H1 (cell line): ENCODE measurements around the gene B4GALT5. TPM values are rescaled to one million over a fixed set of nuclear protein-coding genes. Genes with fewer than 3 reads are reported as not detected.

ENCODE experiments used
- CTCF ChIA-PET: fragments of 300-600 bp; sonication (Branson Sonifier 250); formaldehyde crosslinking; loops from one replicate; lab custom pipeline; 2021; ENCODE audit not compliant: partially characterized antibody; lab: Charles Lee
- POLR2A ChIA-PET: fragments of 300-600 bp; sonication (Branson Sonifier 250); formaldehyde crosslinking; loops from one replicate; lab custom pipeline; 2021; ENCODE audit warnings: inconsistent platforms; ENCODE audit not compliant: partially characterized antibody; lab: Charles Lee
- DNase-seq, 2 experiments: peaks; one replicate each; pipeline versions ENCODE4 v3.0.0 to v3.0.0-alpha.2; 2010 to 2022; ENCODE audit warnings: low spot score in 2 of 2, low read depth in 1 of 2, mixed read lengths in 1 of 2
- FAIRE-seq: peaks from 2 replicates; lab custom pipeline; 2011; peaks lifted over from hg19 to GRCh38; lab: Jason Lieb, UNC
- H2AFZ ChIP-seq: 2 replicates; pipeline ENCODE4 v1.8.1; 2012; ENCODE audit warnings: low read length, inconsistent platforms
- H2AK5ac ChIP-seq: 2 replicates; pipeline ENCODE4 v1.6.1; 2013; ENCODE audit warnings: low read depth, low read length
- H2BK120ac ChIP-seq: replicated peaks from 2 replicates; pipeline ENCODE3; 2013; ENCODE audit warnings: low read depth, low read length, inconsistent platforms
- H2BK12ac ChIP-seq: 2 replicates; pipeline ENCODE4 v1.6.1; 2013; ENCODE audit warnings: low read depth, low read length
- H2BK15ac ChIP-seq: 2 replicates; pipeline ENCODE4 v1.6.1; 2013; ENCODE audit warnings: low read length
- H2BK20ac ChIP-seq: 2 replicates; pipeline ENCODE4 v1.6.1; 2013; ENCODE audit warnings: low read length
- H2BK5ac ChIP-seq: 2 replicates; pipeline ENCODE4 v1.6.1; 2013; ENCODE audit warnings: low read depth, low read length
- H3K14ac ChIP-seq: 2 replicates; pipeline ENCODE4 v1.6.1; 2013; ENCODE audit warnings: inconsistent platforms; ENCODE audit not compliant: insufficient read length
- H3K18ac ChIP-seq: 2 replicates; pipeline ENCODE4 v1.6.1; 2013; ENCODE audit warnings: low read length; ENCODE audit errors: extremely low read depth
- H3K23ac ChIP-seq: 2 replicates; pipeline ENCODE4 v1.6.1; 2013; ENCODE audit warnings: inconsistent platforms; ENCODE audit not compliant: insufficient read length
- H3K23me2 ChIP-seq: 2 replicates; pipeline ENCODE4 v1.6.1; 2013; ENCODE audit warnings: low read depth, low read length
- H3K27ac ChIP-seq: 2 replicates; pipeline ENCODE4 v1.6.1; 2011; ENCODE audit warnings: low read depth, low read length, inconsistent platforms
- H3K27me3 ChIP-seq, 4 experiments: replicated peaks in 1 of 4; 1 replicate in 1 of 4; 2 replicates in 3 of 4; pipeline versions ENCODE4 v1.6.1 to v1.8.1; 2011 to 2013; ENCODE audit warnings: low read length in 3 of 4, mild to moderate bottlenecking in 3 of 4, inconsistent platforms in 2 of 4, mixed read lengths in 2 of 4, moderate library complexity in 1 of 4; ENCODE audit not compliant: control insufficient read depth in 3 of 4, insufficient read depth in 3 of 4; ENCODE audit errors: extremely low read depth in 1 of 4
- H3K36me3 ChIP-seq, 4 experiments: 2 replicates each; pipeline versions ENCODE4 v1.6.1 to v1.8.1; 2011 to 2013; ENCODE audit warnings: mild to moderate bottlenecking in 4 of 4, low read length in 3 of 4, moderate library complexity in 2 of 4, control low read depth in 1 of 4, inconsistent platforms in 1 of 4; ENCODE audit not compliant: insufficient read depth in 4 of 4, control insufficient read depth in 2 of 4
- H3K4ac ChIP-seq: replicated peaks from 2 replicates; pipeline ENCODE3; 2013; ENCODE audit warnings: low read length, low read depth, mixed read lengths, inconsistent platforms; ENCODE audit not compliant: insufficient read length
- H3K4me1 ChIP-seq, 4 experiments: replicated peaks in 1 of 4; 1 replicate in 1 of 4; 2 replicates in 3 of 4; pipeline versions ENCODE4 v1.6.1 to v1.8.1; 2011 to 2013; ENCODE audit warnings: low read length in 3 of 4, inconsistent platforms in 2 of 4, mixed read lengths in 1 of 4; ENCODE audit not compliant: insufficient read depth in 4 of 4, control insufficient read depth in 3 of 4
- H3K4me2 ChIP-seq, 2 experiments: 2 replicates each; pipeline versions ENCODE4 v1.6.1 to v1.8.1; 2011 to 2013; ENCODE audit warnings: low read depth in 2 of 2, low read length in 2 of 2, control low read depth in 1 of 2, inconsistent platforms in 1 of 2, mild to moderate bottlenecking in 1 of 2; ENCODE audit not compliant: insufficient read depth in 1 of 2
- H3K4me3 ChIP-seq, 4 experiments: fragments of 200-600, 300-600 bp in 1 of 4; sonication (generic), shearing (Covaris generic), sonication (Bioruptor Twin) in 1 of 4; 2 replicates each; pipeline versions ENCODE4 v1.5.1 to v1.8.1; 2011 to 2016; ENCODE audit warnings: low read length in 4 of 4, low read depth in 3 of 4, control low read depth in 2 of 4, inconsistent platforms in 2 of 4, mild to moderate bottlenecking in 2 of 4, mixed read lengths in 1 of 4, moderate library complexity in 1 of 4; ENCODE audit not compliant: insufficient read depth in 2 of 4; ENCODE audit errors: extremely low read depth in 1 of 4
- H3K56ac ChIP-seq: replicated peaks from 2 replicates; pipeline ENCODE3; 2013; ENCODE audit warnings: low read depth, mild to moderate bottlenecking, mixed read lengths, low read length, inconsistent platforms; ENCODE audit not compliant: insufficient read length
- H3K79me1 ChIP-seq: 2 replicates; pipeline ENCODE4 v1.6.1; 2013; ENCODE audit warnings: low read depth, low read length, control low read depth
- H3K79me2 ChIP-seq, 2 experiments: 2 replicates each; pipeline versions ENCODE4 v1.6.1 to v1.8.1; 2012 to 2013; ENCODE audit warnings: low read length in 2 of 2, mild to moderate bottlenecking in 2 of 2, inconsistent platforms in 1 of 2; ENCODE audit not compliant: insufficient read depth in 2 of 2, control insufficient read depth in 1 of 2
- H3K9ac ChIP-seq, 4 experiments: replicated peaks in 1 of 4; 1 replicate in 1 of 4; 2 replicates in 3 of 4; pipeline versions ENCODE4 v1.6.1 to v1.8.1; 2011 to 2013; ENCODE audit warnings: low read depth in 3 of 4, low read length in 3 of 4, control low read depth in 2 of 4, mild to moderate bottlenecking in 2 of 4, moderate library complexity in 2 of 4, inconsistent platforms in 1 of 4; ENCODE audit errors: extremely low read depth in 1 of 4
- H3K9me3 ChIP-seq, 2 experiments: 2 replicates each; pipeline versions ENCODE4 v1.6.1 to v1.8.1; 2012 to 2013; ENCODE audit warnings: mild to moderate bottlenecking in 2 of 2, moderate library complexity in 2 of 2, control low read depth in 1 of 2, inconsistent platforms in 1 of 2, low read depth in 1 of 2, low read length in 1 of 2, mixed read lengths in 1 of 2; ENCODE audit not compliant: insufficient read depth in 2 of 2
- H4K20me1 ChIP-seq, 2 experiments: replicated peaks in 1 of 2; 2 replicates each; pipeline versions ENCODE3 to v1.8.1; 2011 to 2013; ENCODE audit warnings: inconsistent platforms in 2 of 2, low read length in 2 of 2, mild to moderate bottlenecking in 1 of 2; ENCODE audit not compliant: insufficient read depth in 2 of 2, control insufficient read depth in 1 of 2
- H4K5ac ChIP-seq: 2 replicates; pipeline ENCODE4 v1.6.1; 2013; ENCODE audit warnings: low read length, low read depth, mixed read lengths, inconsistent platforms; ENCODE audit not compliant: insufficient read length
- H4K8ac ChIP-seq: 2 replicates; pipeline ENCODE4 v1.8.0; 2013; ENCODE audit warnings: mild to moderate bottlenecking, moderate library complexity, low read length, inconsistent platforms; ENCODE audit not compliant: insufficient read depth; ENCODE audit errors: extremely low read depth
- H4K91ac ChIP-seq: replicated peaks from 2 replicates; pipeline ENCODE3; 2013; ENCODE audit warnings: low read length, mixed read lengths, inconsistent platforms; ENCODE audit not compliant: insufficient read length
- FOSL1 ChIP-seq: IDR thresholded peaks from 2 replicates; pipeline ENCODE4 v1.6.1; 2011; ENCODE audit warnings: mild to moderate bottlenecking, low read depth, low read length, moderate library complexity; ENCODE audit not compliant: insufficient read depth
- KDM1A ChIP-seq: fragments of 200-600, 300-600 bp; sonication (generic); IDR thresholded peaks from 2 replicates; pipeline ENCODE4 v1.7.1; 2016; ENCODE audit warnings: mild to moderate bottlenecking, low read length, borderline replicate concordance
- KDM5A ChIP-seq: fragments of 200-600 bp; IDR thresholded peaks from 2 replicates; pipeline ENCODE4 v1.7.1; 2012; ENCODE audit warnings: mild to moderate bottlenecking, low read length, inconsistent platforms, mixed read lengths
- NANOG ChIP-seq: IDR thresholded peaks from 2 replicates; pipeline ENCODE4 v1.6.1; 2011; ENCODE audit warnings: low read length, low read depth, mild to moderate bottlenecking, inconsistent platforms; ENCODE audit not compliant: insufficient read depth, poor library complexity, severe bottlenecking
- NRF1 ChIP-seq: IDR thresholded peaks from 2 replicates; pipeline ENCODE4 v1.6.1; 2011; ENCODE audit warnings: mild to moderate bottlenecking, low read depth, low read length, improper control_type of control experiment
- PHF8 ChIP-seq: fragments of 200-600 bp; sonication (generic); conservative IDR thresholded peaks from 2 replicates; pipeline ENCODE4 v1.7.1; 2012; ENCODE audit warnings: low read depth, mild to moderate bottlenecking, inconsistent platforms, low read length, moderate library complexity
- POLR2AphosphoS5 ChIP-seq: IDR thresholded peaks from 2 replicates; pipeline ENCODE4 v1.6.1; 2011; ENCODE audit warnings: low read depth, low read length
- RFX5 ChIP-seq: IDR thresholded peaks from 2 replicates; pipeline ENCODE4 v1.6.1; 2011; ENCODE audit warnings: low read depth, low read length, improper control_type of control experiment, borderline replicate concordance
- SP2 ChIP-seq: IDR thresholded peaks from 2 replicates; pipeline ENCODE4 v1.6.1; 2012; ENCODE audit warnings: mild to moderate bottlenecking, low read length, inconsistent platforms
- TAF1 ChIP-seq: IDR thresholded peaks from 2 replicates; pipeline ENCODE4 v1.6.1; 2011; ENCODE audit warnings: mild to moderate bottlenecking, low read depth, low read length
- USF2 ChIP-seq: IDR thresholded peaks from 2 replicates; pipeline ENCODE4 v1.6.1; 2011; ENCODE audit warnings: low read length, improper control_type of control experiment
- WGBS, 2 experiments: shearing (Covaris generic) in 1 of 2; methylation state at CpG; one replicate each; pipeline versions ENCODE4 v1.1.6 to v1.1.7; 2013 to 2015; ENCODE audit warnings: low lambda C conversion rate in 2 of 2, mixed read lengths in 2 of 2, inconsistent platforms in 1 of 2, low coverage in 1 of 2, missing lambda C conversion rate in 1 of 2; ENCODE audit not compliant: insufficient replicate concordance in 2 of 2, insufficient coverage in 1 of 2, insufficient read length in 1 of 2; ENCODE audit errors: extremely low coverage in 1 of 2, missing lambda C conversion rate in 1 of 2; 5-methylcytosine and 5-hydroxymethylcytosine counted together
- polyA plus RNA-seq, 7 experiments: library from polyadenylated mRNA; depleted of rRNA in 3 of 7; stranded (reverse) in 5 of 7; unstranded in 2 of 7; fragments of >200 nt in 5 of 7; fragments of 200-250 nt in 2 of 7; gene quantifications; 1 replicate in 5 of 7; 2 replicates in 1 of 7; 4 replicates in 1 of 7; pipeline versions ENCODE4 v1.2.1 to v1.2.3, GENCODE V29; 2011 to 2013; ENCODE audit warnings: missing spikeins in 2 of 7, mixed read lengths in 2 of 7
- total RNA-seq: library from RNA; stranded (reverse); fragmentation: NEBNext Ultra II Directional; extraction: Animal tissue kit (Norgen Biotek cat#: 25700); gene quantifications from 2 replicates; pipeline ENCODE4 v1.2.1, GENCODE V29; 2021
- TF ChIP-seq, protein P1 (sequence below): IDR thresholded peaks from 2 replicates; pipeline ENCODE4 v1.6.1; 2012; ENCODE audit warnings: inconsistent platforms

Gene B4GALT5
- total and polyA plus RNA-seq, 2 of the 8 experiments (the other 6 are each of a cell fraction or from before 2014, with no cell fraction given) = 46.5 to 75.4 TPM

DNA sequence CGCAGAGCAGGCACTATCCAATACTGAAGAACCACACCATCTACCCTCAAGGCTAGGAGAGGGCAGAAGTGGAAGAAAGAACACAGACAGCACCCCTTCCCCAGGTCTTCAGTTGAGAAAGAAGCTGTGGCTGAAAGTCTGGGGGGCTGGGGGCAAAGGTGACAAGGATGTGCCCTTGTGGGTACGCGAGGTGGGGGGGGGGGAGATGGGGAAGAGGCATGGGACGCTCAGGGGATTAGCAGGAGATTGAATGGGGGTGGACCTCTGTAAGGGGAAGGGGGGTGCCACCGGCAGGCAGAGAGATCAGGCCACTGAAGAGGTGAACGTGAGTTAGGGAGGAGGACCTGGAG is 1.1 kb downstream of the B4GALT5 start:
- H2AFZ ChIP-seq = no peak overlapping the region
- WGBS, 2 experiments = 0% methylated on average over 1 of the region's 6 CpGs; no CpG with 5 or more reads in 1 of the 2 experiments
- H3K23me2 ChIP-seq = peaks cover 9% of the 10 kb centered on the region
- DNase-seq (no peak), FAIRE-seq (no peak)
- H3K4me3 ChIP-seq = peak overlapping the region; percentile 77 to 96 (median 81)
- H3K14ac ChIP-seq = no peak overlapping the region
- peak overlapping the region; percentile 62 for H3K56ac ChIP-seq
- peak overlapping the region; percentile 23; the same call in 1 of the 2 replicates for H2BK12ac ChIP-seq
- H3K9ac ChIP-seq = peak overlapping the region; percentile 67 to 85 (median 72)
- no peaks in the 10 kb centered on the region for H3K36me3 ChIP-seq
- peak overlapping the region; percentile 18 for H4K5ac ChIP-seq
- H4K91ac ChIP-seq = peak overlapping the region; percentile 47
- ChIA-PET POLR2A (interaction anchor here (0.6 to 1.9 kb wide), 13 partner anchors 9 to 176 kb away, joined by 3 to 6 read pairs (median 3); partner anchors contain the start of gene SLC9A8), CTCF (interaction anchor here (0.7 kb wide), 1 partner anchor 108 kb away, joined by 3 read pairs; no protein-coding TSS in a partner anchor)
- peaks cover 2% of the 10 kb centered on the region; the same call in 1 of the 2 replicates for H3K79me1 ChIP-seq
- no peaks in the 10 kb centered on the region for H3K9me3 ChIP-seq
- peaks cover 2 to 6% (median 4%) of the 10 kb centered on the region in 4 experiments; a peak in 6 of 7 replicates for H3K4me1 ChIP-seq
- H3K4me2 ChIP-seq = peak overlapping the region; percentile 88 to 96
- H3K79me2 ChIP-seq = peaks cover 37 to 57% of the 10 kb centered on the region in 2 experiments
- H3K27ac ChIP-seq = peak overlapping the region; percentile 36; the same call in 1 of the 2 replicates
- H2BK120ac ChIP-seq = no peak overlapping the region
- no peaks in the 10 kb centered on the region for H3K27me3 ChIP-seq
- H3K23ac ChIP-seq = no peak overlapping the region
- peak overlapping the region; percentile 87 for H2BK5ac ChIP-seq
- H2AK5ac ChIP-seq = 0 out of 2 replicates have a peak overlapping the region, but pooled peaks have one; percentile 24
- H2BK15ac ChIP-seq = no peak overlapping the region; the same call in 1 of the 2 replicates
- no peak overlapping the region for H2BK20ac ChIP-seq
- H4K8ac ChIP-seq = 0 out of 2 replicates have a peak overlapping the region, but pooled peaks have one; percentile 4
- H3K4ac ChIP-seq = no peak overlapping the region
- peak overlapping the region; percentile 62 for H3K18ac ChIP-seq
- peaks cover 14 to 17% of the 10 kb centered on the region in 2 experiments for H4K20me1 ChIP-seq
- TF ChIP-seq KDM1A (no peak), FOSL1 (no peak), USF2 (no peak), TAF1 (no peak), RFX5 (no peak), NRF1 (no peak), KDM5A (no peak), POLR2AphosphoS5 (no peak), NANOG (no peak), PHF8 (no peak), SP2 (no peak)
- TF ChIP-seq, protein P1, sequence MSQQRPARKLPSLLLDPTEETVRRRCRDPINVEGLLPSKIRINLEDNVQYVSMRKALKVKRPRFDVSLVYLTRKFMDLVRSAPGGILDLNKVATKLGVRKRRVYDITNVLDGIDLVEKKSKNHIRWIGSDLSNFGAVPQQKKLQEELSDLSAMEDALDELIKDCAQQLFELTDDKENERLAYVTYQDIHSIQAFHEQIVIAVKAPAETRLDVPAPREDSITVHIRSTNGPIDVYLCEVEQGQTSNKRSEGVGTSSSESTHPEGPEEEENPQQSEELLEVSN = no peak
